Measurements from ENCODE around the gene ABCC6. TPM values are rescaled to one million over a fixed set of nuclear protein-coding genes. Genes with fewer than 3 reads are reported as not detected.
"Not testable (repeated sequence)": the region's sequence is repeated elsewhere in the genome, so short reads cannot be mapped to it uniquely, and the experiment has no call there.

Gene ABCC6
- total RNA-seq, 4 donors from 2014 or later: 0.20 to 7.0 (median 0.66) TPM

- no peaks in the 10 kb centered on the region for H3K36me3 ChIP-seq
- H3K9me3 ChIP-seq: no peaks in the 10 kb centered on the region
- WGBS, 2 donors: 50 to 61% methylated on average over 8 of the region's 8 CpGs
- H3K4me1 ChIP-seq: no peaks in the 10 kb centered on the region
- DNase-seq (ENCODE audit: low spot score in 2 of 2): no peak
- no peak overlapping the region for H3K4me3 ChIP-seq
- TF ChIP-seq CTCF (IDR thresholded peaks at IDR 0.05) (no peak), POLR2A (IDR thresholded peaks at IDR 0.05) (no peak), EP300 (IDR thresholded peaks at IDR 0.05) (no peak)
- no peak overlapping the region for H3K27ac ChIP-seq
- no peaks in the 10 kb centered on the region for H3K27me3 ChIP-seq
These were observed 31.7 kb downstream of the ABCC6 start for GRCh38 chr16:16191493-16192167.

GRCh38 chr16:16190966-16191365, 32.3 kb downstream of the ABCC6 start:
- not testable (repeated sequence) for DNase-seq (ENCODE audit: low spot score in 2 of 2); H3K36me3 ChIP-seq; H3K9me3 ChIP-seq; H3K27me3 ChIP-seq; H3K4me1 ChIP-seq; H3K4me3 ChIP-seq; H3K27ac ChIP-seq
- WGBS, 2 donors: 87 to 97% methylated on average over 11 to 12 of the region's 12 CpGs

GRCh38 chr16:16190546-16190945, 32.7 kb downstream of the ABCC6 start:
- WGBS, 2 donors: 76 to 79% methylated on average over 5 of the region's 5 CpGs
- TF ChIP-seq POLR2A (IDR thresholded peaks at IDR 0.05) (no peak), EP300 (IDR thresholded peaks at IDR 0.05) (no peak), CTCF (IDR thresholded peaks at IDR 0.05) (no peak)
- H3K4me3 ChIP-seq: no peak overlapping the region
- no peaks in the 10 kb centered on the region for H3K27me3 ChIP-seq
- no peak for DNase-seq (ENCODE audit: low spot score in 2 of 2)
- H3K4me1 ChIP-seq: no peaks in the 10 kb centered on the region
- H3K9me3 ChIP-seq: no peaks in the 10 kb centered on the region
- no peak overlapping the region for H3K27ac ChIP-seq
- H3K36me3 ChIP-seq: no peaks in the 10 kb centered on the region

GRCh38 chr16:16189842-16190241, 33.5 kb downstream of the ABCC6 start:
- Histone ChIP-seq H3K4me1 (no peaks in the 10 kb centered on the region), H3K4me3 (no peak overlapping the region), H3K9me3 (no peaks in the 10 kb centered on the region), H3K27ac (no peak overlapping the region), H3K36me3 (no peaks in the 10 kb centered on the region), H3K27me3 (no peaks in the 10 kb centered on the region)
- WGBS, 2 donors: 76 to 77% methylated on average over 8 of the region's 8 CpGs
- DNase-seq (ENCODE audit: low spot score in 2 of 2): no peak
- TF ChIP-seq EP300 (IDR thresholded peaks at IDR 0.05) (no peak), CTCF (IDR thresholded peaks at IDR 0.05) (no peak), POLR2A (IDR thresholded peaks at IDR 0.05) (no peak)

- Histone ChIP-seq H3K9me3 (no peaks in the 10 kb centered on the region), H3K27ac (no peak overlapping the region), H3K36me3 (no peaks in the 10 kb centered on the region), H3K4me3 (no peak overlapping the region), H3K27me3 (no peaks in the 10 kb centered on the region), H3K4me1 (no peaks in the 10 kb centered on the region)
- no peak for TF ChIP-seq CTCF (IDR thresholded peaks at IDR 0.05)
- TF ChIP-seq POLR2A (IDR thresholded peaks at IDR 0.05): no peak
- no peak for TF ChIP-seq EP300 (IDR thresholded peaks at IDR 0.05)
- WGBS, 2 donors: 83 to 89% methylated on average over 12 to 13 of the region's 13 CpGs
- no peak for DNase-seq (ENCODE audit: low spot score in 2 of 2)
These were observed 34.5 kb downstream of the ABCC6 start for GRCh38 chr16:16188827-16189226.

GRCh38 chr16:16186820-16187219, 36.5 kb downstream of the ABCC6 start:
- Histone ChIP-seq H3K36me3 (no peaks in the 10 kb centered on the region), H3K27me3 (no peaks in the 10 kb centered on the region), H3K4me3 (no peak overlapping the region), H3K27ac (no peak overlapping the region), H3K4me1 (no peaks in the 10 kb centered on the region), H3K9me3 (no peaks in the 10 kb centered on the region)
- WGBS, 2 donors: 91 to 93% methylated on average over 11 of the region's 11 CpGs
- TF ChIP-seq POLR2A (IDR thresholded peaks at IDR 0.05) (no peak), CTCF (IDR thresholded peaks at IDR 0.05) (no peak), EP300 (IDR thresholded peaks at IDR 0.05) (no peak)
- DNase-seq (ENCODE audit: low spot score in 2 of 2): no peak
